ENCODE data around the gene PDHB. TPM values are rescaled to one million over a fixed set of nuclear protein-coding genes. Genes with fewer than 3 reads are reported as not detected.

PDHB gene
- total and polyA plus RNA-seq, 2 of the 13 experiments (the other 11 are each of a cell fraction or from before 2014, with no cell fraction given): 108 to 153 TPM

DNA sequence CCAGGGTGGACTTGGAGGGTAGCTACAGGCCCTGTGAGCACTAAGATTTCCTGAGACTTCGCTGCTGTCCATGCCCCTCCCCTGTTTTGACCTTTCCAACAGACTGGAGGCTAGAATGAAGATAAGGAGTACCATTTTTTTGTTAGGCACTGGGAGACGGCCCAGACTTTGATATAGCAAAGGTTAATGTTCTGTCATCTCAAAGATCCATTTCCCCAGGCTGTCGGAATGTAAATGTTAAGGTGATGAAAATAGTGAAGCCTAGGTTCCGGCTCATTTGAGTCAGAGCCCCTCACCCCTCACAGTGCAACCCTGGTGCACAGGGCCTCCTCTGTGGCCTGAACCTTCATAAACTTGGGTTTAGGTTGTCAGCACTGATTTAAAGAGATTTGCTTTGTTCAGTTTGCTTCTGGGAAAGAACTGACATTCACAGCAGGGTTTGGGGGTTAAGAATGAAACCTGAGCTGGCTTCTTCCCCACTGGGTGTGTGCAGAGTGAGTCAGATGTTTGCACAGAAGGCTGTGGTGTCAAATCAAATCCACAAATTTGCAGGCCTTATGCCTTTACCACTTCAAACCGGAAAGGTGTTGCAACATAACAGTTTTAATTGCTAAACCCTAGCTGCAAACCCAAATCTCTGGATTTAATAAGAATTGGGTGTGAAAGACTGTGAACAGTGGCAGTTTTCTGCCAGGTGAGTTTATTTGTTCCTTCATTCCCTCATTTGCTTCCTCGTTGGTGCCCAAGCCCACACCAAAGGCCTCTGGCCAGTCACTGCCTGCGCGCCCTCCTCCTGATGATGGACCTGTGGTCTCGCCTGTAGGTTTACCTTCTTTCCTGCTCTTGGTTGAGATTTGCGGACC is 37.6 kb upstream of the PDHB start (continued):
- TF ChIP-seq, protein P1, sequence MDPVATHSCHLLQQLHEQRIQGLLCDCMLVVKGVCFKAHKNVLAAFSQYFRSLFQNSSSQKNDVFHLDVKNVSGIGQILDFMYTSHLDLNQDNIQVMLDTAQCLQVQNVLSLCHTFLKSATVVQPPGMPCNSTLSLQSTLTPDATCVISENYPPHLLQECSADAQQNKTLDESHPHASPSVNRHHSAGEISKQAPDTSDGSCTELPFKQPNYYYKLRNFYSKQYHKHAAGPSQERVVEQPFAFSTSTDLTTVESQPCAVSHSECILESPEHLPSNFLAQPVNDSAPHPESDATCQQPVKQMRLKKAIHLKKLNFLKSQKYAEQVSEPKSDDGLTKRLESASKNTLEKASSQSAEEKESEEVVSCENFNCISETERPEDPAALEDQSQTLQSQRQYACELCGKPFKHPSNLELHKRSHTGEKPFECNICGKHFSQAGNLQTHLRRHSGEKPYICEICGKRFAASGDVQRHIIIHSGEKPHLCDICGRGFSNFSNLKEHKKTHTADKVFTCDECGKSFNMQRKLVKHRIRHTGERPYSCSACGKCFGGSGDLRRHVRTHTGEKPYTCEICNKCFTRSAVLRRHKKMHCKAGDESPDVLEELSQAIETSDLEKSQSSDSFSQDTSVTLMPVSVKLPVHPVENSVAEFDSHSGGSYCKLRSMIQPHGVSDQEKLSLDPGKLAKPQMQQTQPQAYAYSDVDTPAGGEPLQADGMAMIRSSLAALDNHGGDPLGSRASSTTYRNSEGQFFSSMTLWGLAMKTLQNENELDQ (CRISPR knock-in tag; IDR thresholded peaks at IDR 0.05; ENCODE audit: borderline replicate concordance): no peak
- TF ChIP-seq SMAD3 (CRISPR knock-in tag; IDR thresholded peaks at IDR 0.05) (peak; percentile 91), ZNF564 (CRISPR knock-in tag; IDR thresholded peaks at IDR 0.05) (no peak), ZNF83 (CRISPR knock-in tag; IDR thresholded peaks at IDR 0.05; ENCODE audit: borderline replicate concordance) (no peak), CBFB (CRISPR knock-in tag; IDR thresholded peaks at IDR 0.05) (peak; percentile 92), ATF7-NPFF (CRISPR knock-in tag; IDR thresholded peaks at IDR 0.05; ENCODE audit: low read depth) (0 out of 2 replicates have a peak, but pooled peaks have one; percentile 40), REXO4 (CRISPR knock-in tag; IDR thresholded peaks at IDR 0.05; ENCODE audit: borderline replicate concordance) (no peak), ZFP41 (CRISPR knock-in tag; IDR thresholded peaks at IDR 0.05; ENCODE audit: borderline replicate concordance) (no peak), IRF2 (CRISPR knock-in tag; IDR thresholded peaks at IDR 0.05) (no peak; the same call in 1 of the 2 replicates), ZNF253 (CRISPR knock-in tag; IDR thresholded peaks at IDR 0.05; ENCODE audit: borderline replicate concordance) (no peak), ZNF441 (CRISPR knock-in tag; IDR thresholded peaks at IDR 0.05; ENCODE audit: borderline replicate concordance) (peak; percentile 64; the same call in 1 of the 2 replicates), ZNF460 (CRISPR knock-in tag; IDR thresholded peaks at IDR 0.05; ENCODE audit: borderline replicate concordance) (no peak), ZBTB7B (CRISPR knock-in tag; IDR thresholded peaks at IDR 0.05) (0 out of 2 replicates have a peak, but pooled peaks have one; percentile 13), KLF11 (CRISPR knock-in tag; IDR thresholded peaks at IDR 0.05) (no peak), HNRNPH1 (optimal IDR thresholded peaks at IDR 0.05; ENCODE audit: low read depth, low read length) (no peak), HNF4A (CRISPR knock-in tag; IDR thresholded peaks at IDR 0.05) (peak; percentile 52; the same call in 1 of the 2 replicates), ZBTB3 (CRISPR knock-in tag; IDR thresholded peaks at IDR 0.05; ENCODE audit: borderline replicate concordance, low read depth) (peak; percentile 77), NFKB2 (CRISPR knock-in tag; IDR thresholded peaks at IDR 0.05; ENCODE audit: borderline replicate concordance) (no peak), ZNF629 (CRISPR knock-in tag; conservative IDR thresholded peaks at IDR 0.05) (peak; percentile 51; the same call in 1 of the 2 replicates), IKZF1 (IDR thresholded peaks at IDR 0.05) (no peak), ZNF230 (CRISPR knock-in tag; IDR thresholded peaks at IDR 0.05) (no peak)
- TF ChIP-seq, protein P2, sequence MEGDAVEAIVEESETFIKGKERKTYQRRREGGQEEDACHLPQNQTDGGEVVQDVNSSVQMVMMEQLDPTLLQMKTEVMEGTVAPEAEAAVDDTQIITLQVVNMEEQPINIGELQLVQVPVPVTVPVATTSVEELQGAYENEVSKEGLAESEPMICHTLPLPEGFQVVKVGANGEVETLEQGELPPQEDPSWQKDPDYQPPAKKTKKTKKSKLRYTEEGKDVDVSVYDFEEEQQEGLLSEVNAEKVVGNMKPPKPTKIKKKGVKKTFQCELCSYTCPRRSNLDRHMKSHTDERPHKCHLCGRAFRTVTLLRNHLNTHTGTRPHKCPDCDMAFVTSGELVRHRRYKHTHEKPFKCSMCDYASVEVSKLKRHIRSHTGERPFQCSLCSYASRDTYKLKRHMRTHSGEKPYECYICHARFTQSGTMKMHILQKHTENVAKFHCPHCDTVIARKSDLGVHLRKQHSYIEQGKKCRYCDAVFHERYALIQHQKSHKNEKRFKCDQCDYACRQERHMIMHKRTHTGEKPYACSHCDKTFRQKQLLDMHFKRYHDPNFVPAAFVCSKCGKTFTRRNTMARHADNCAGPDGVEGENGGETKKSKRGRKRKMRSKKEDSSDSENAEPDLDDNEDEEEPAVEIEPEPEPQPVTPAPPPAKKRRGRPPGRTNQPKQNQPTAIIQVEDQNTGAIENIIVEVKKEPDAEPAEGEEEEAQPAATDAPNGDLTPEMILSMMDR (CRISPR knock-in tag; IDR thresholded peaks at IDR 0.05): no peak
- TF ChIP-seq, protein P3, sequence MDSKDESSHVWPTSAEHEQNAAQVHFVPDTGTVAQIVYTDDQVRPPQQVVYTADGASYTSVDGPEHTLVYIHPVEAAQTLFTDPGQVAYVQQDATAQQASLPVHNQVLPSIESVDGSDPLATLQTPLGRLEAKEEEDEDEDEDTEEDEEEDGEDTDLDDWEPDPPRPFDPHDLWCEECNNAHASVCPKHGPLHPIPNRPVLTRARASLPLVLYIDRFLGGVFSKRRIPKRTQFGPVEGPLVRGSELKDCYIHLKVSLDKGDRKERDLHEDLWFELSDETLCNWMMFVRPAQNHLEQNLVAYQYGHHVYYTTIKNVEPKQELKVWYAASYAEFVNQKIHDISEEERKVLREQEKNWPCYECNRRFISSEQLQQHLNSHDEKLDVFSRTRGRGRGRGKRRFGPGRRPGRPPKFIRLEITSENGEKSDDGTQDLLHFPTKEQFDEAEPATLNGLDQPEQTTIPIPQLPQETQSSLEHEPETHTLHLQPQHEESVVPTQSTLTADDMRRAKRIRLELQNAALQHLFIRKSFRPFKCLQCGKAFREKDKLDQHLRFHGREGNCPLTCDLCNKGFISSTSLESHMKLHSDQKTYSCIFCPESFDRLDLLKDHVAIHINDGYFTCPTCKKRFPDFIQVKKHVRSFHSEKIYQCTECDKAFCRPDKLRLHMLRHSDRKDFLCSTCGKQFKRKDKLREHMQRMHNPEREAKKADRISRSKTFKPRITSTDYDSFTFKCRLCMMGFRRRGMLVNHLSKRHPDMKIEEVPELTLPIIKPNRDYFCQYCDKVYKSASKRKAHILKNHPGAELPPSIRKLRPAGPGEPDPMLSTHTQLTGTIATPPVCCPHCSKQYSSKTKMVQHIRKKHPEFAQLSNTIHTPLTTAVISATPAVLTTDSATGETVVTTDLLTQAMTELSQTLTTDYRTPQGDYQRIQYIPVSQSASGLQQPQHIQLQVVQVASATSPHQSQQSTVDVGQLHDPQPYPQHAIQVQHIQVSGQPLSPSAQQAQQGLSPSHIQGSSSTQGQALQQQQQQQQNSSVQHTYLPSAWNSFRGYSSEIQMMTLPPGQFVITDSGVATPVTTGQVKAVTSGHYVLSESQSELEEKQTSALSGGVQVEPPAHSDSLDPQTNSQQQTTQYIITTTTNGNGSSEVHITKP (CRISPR knock-in tag; IDR thresholded peaks at IDR 0.05; ENCODE audit: low read depth): peak; percentile 77; the same call in 1 of the 2 replicates

All from HepG2 (cell line).